ENCODE measurements around the gene SLAMF7. TPM values are rescaled to one million over a fixed set of nuclear protein-coding genes. Genes with fewer than 3 reads are reported as not detected.
"Not testable (repeated sequence)": the region's sequence is repeated elsewhere in the genome, so short reads cannot be mapped to it uniquely, and the experiment has no call there.

SLAMF7 gene
- total RNA-seq, 1 donor from 2014 or later = 0.08 TPM

DNA sequence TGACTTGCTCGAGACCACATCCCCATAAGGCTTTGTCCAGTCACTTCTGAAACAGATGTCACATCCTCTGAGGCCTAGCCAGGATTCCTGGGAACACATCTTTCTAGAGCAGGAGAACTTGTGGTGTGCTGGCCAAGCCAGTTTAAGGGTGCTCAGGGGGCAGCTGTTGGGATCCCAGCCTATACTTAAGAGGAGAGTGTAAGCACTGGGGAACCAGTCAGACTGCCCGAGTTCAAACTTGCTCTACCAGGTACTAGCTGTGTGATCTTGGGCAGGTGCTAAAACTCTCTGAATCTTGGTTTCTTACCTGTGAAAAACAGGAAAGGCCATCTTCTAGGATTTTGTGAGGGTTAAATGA, 41.3 kb downstream of the SLAMF7 start:
- TF ChIP-seq, protein P1, sequence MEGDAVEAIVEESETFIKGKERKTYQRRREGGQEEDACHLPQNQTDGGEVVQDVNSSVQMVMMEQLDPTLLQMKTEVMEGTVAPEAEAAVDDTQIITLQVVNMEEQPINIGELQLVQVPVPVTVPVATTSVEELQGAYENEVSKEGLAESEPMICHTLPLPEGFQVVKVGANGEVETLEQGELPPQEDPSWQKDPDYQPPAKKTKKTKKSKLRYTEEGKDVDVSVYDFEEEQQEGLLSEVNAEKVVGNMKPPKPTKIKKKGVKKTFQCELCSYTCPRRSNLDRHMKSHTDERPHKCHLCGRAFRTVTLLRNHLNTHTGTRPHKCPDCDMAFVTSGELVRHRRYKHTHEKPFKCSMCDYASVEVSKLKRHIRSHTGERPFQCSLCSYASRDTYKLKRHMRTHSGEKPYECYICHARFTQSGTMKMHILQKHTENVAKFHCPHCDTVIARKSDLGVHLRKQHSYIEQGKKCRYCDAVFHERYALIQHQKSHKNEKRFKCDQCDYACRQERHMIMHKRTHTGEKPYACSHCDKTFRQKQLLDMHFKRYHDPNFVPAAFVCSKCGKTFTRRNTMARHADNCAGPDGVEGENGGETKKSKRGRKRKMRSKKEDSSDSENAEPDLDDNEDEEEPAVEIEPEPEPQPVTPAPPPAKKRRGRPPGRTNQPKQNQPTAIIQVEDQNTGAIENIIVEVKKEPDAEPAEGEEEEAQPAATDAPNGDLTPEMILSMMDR (IDR thresholded peaks at IDR 0.05; ENCODE audit: insufficient read depth, low read length, poor library complexity, severe bottlenecking) = no peak
- H3K36me3 ChIP-seq (ENCODE audit: control insufficient read depth, insufficient read depth, low read length) = no peaks in the 10 kb centered on the region
- no peak overlapping the region for H3K4me3 ChIP-seq (ENCODE audit: low read depth, low read length)
- no peak for DNase-seq (ENCODE audit: low read depth)
- no peaks in the 10 kb centered on the region for H3K27me3 ChIP-seq (ENCODE audit: control insufficient read depth, insufficient read depth, low read length)

DNA sequence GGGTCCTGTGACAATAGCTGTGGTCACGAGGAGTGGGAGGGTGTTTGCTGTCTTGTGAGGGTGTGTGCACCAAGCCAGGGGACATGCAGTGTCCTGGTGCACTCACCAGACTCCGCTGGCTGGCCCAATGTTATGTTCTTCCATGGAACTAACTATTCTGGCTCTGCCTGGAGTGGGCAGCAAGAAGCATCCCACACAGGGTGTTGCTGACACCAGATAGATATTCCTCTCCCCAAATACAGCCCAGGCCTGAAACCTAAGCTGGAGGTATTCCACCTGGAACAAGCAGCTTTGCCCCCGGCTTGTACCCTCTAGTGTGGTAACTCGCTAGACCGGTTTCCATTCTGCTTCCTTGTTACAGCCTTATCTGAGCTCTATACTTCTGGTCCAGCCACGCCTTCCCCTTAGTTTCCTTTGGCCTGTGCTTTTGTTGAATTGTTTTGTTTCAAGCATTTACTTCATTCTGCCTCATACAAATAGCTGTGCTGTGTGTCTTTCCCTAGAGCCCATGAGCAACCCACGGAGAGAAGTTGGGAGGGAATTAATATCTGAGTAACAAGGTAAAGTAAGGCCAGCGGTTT, 42.2 kb downstream of the SLAMF7 start:
- Histone ChIP-seq H3K36me3 (ENCODE audit: control insufficient read depth, insufficient read depth, low read length) (no peaks in the 10 kb centered on the region), H3K27me3 (ENCODE audit: control insufficient read depth, insufficient read depth, low read length) (no peaks in the 10 kb centered on the region), H3K4me3 (ENCODE audit: low read depth, low read length) (no peak overlapping the region)
- no peak for DNase-seq (ENCODE audit: low read depth)
- TF ChIP-seq, protein P1 (IDR thresholded peaks at IDR 0.05; ENCODE audit: insufficient read depth, low read length, poor library complexity, severe bottlenecking) = no peak

DNA sequence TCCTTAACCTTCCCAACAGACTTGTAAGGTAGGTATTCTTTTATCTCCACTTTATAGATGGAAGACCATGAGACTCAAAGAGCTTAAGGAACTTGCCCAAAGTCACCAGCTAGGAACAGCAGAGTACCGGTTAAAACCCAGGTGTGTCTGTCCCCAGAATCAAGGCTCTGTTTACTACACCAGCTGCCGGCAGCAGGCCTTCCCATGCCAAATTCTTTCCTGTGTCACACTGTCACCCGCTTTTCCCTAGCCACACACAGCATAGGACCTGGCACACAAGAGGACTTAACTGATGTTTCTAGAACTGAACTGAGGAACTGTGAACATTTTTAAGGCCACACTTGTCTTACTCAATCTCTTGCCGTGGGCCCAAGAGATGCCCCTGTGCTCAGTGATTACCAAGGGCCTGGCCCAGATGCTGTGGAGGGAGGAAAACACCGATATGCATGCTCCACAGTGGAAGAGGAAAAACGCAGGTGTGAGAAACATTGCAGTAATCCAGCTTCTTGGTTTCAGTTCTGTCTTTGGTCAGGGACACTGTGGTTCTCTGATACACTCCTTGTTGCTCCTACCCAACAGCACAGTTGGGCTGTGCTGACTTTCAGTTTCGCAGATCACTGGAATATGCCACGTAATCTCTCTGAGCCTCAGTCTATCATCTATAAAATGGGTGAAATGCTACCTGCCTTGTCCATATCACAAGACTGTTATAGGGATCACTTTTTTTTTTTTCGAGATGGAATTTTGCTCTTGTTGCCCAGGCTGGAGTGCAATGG, 43.1 kb downstream of the SLAMF7 start:
- no peak overlapping the region for H3K4me3 ChIP-seq (ENCODE audit: low read depth, low read length)
- no peaks in the 10 kb centered on the region for H3K36me3 ChIP-seq (ENCODE audit: control insufficient read depth, insufficient read depth, low read length)
- no peak for DNase-seq (ENCODE audit: low read depth)
- TF ChIP-seq, protein P1 (IDR thresholded peaks at IDR 0.05; ENCODE audit: insufficient read depth, low read length, poor library complexity, severe bottlenecking) = no peak
- H3K27me3 ChIP-seq (ENCODE audit: control insufficient read depth, insufficient read depth, low read length) = no peaks in the 10 kb centered on the region

DNA sequence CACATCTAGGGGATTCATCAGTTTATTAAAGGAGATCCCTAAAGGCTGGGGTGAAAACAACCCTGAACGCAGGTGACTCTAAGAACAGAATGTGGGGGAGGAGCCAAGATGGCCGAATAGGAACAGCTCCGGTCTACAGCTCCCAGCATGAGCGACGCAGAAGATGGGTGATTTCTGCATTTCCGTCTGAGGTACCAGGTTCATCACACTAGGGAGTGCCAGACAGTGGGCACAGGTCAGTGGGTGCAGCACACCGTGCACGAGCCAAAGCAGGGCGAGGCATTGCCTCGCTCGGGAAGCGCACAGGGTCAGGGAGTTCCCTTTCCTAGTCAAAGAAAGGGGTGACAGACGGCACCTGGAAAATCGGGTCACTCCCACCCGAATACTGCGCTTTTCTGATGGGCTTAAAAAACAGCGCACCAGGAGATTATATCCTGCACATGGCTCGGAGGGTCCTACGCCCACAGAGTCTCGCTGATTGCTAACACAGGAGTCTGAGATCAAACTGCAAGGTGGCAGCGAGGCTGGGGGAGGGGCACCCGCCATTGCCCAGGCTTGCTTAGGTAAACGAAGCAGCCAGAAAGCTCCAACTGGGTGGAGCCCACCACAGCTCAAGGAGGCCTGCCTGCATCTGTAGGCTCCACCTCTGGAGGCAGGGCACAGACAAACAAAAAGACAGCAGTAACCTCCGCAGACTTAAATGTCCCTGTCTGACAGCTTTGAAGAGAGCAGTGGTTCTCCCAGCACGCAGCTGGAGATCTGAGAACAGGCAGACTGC, 44.1 kb downstream of the SLAMF7 start:
- DNase-seq (ENCODE audit: low read depth); H3K27me3 ChIP-seq (ENCODE audit: control insufficient read depth, insufficient read depth, low read length); H3K36me3 ChIP-seq (ENCODE audit: control insufficient read depth, insufficient read depth, low read length); H3K4me3 ChIP-seq (ENCODE audit: low read depth, low read length): not testable (repeated sequence)

DNA sequence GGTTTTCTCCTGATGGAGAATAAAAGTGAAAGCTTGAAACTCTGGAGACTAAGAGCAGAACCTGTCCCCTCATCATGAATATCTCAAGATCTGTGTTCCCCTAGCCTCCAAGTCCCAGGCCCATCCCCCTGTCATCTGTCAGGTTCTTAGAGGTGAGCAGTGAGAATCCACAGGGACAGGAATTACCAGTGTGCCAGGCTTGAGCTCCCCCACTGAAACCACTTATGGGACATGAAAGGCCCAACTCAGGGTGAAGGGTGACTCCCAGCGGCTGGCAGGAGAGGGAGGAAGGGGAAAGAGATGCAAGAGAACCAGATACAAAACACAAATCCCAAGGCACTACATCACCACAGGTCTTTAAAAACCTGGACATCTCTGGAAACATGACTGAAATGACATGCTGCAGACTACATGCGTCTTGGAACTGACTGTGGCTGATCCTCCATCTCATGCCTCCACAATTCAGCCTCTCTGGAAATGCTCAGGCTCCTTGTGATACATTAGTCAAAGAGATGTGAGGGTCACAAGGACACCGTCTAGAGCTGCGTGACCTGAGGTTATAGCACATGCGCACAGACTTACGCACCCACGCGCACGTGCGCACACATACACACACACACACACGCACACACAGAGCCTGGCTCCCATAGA, 50.1 kb downstream of the SLAMF7 start:
- no peak overlapping the region for H3K4me3 ChIP-seq (ENCODE audit: low read depth, low read length)
- TF ChIP-seq, protein P1 (IDR thresholded peaks at IDR 0.05; ENCODE audit: insufficient read depth, low read length, poor library complexity, severe bottlenecking) = no peak
- no peak for DNase-seq (ENCODE audit: low read depth)
- no peaks in the 10 kb centered on the region for H3K27me3 ChIP-seq (ENCODE audit: control insufficient read depth, insufficient read depth, low read length)
- no peaks in the 10 kb centered on the region for H3K36me3 ChIP-seq (ENCODE audit: control insufficient read depth, insufficient read depth, low read length)

Data from kidney epithelial cell (primary cell).